B cell (primary cell): Measurements from ENCODE around the gene CDA. TPM values are rescaled to one million over a fixed set of nuclear protein-coding genes. Genes with fewer than 3 reads are reported as not detected.

Source experiments
- ATAC-seq: fragments of 200-7000 bp; cut with Tn5 transposase; one replicate; pipeline ENCODE4 v1.10.0; 2021; ENCODE audit warnings: low read depth, mild to moderate bottlenecking, moderate number of reproducible peaks, moderate library complexity
- CTCF ChIA-PET: fragments of 350-600 bp; sonication (Branson Sonifier 250); formaldehyde crosslinking; loops from one replicate; lab custom pipeline; 2021; ENCODE audit warnings: antibody characterized with exemption, inconsistent platforms; lab: Charles Lee
- POLR2A ChIA-PET: fragments of 350-600 bp; sonication (Branson Sonifier 250); formaldehyde crosslinking; loops from one replicate; lab custom pipeline; 2021; ENCODE audit warnings: antibody characterized with exemption; lab: Charles Lee
- DNase-seq: peaks from one replicate; pipeline ENCODE4 v3.0.0; 2013
- H2AFZ ChIP-seq: 2 replicates; pipeline ENCODE4 v1.6.1; 2012; ENCODE audit warnings: mild to moderate bottlenecking, low read depth, low read length; ENCODE audit not compliant: insufficient read depth, poor library complexity, severe bottlenecking
- H3K27ac ChIP-seq, 2 donors: 1 replicate in 1 of 2; 2 replicates in 1 of 2; pipeline ENCODE4 v1.5.1; 2012 to 2013; ENCODE audit warnings: low read length in 2 of 2, mild to moderate bottlenecking in 2 of 2, moderate library complexity in 1 of 2
- H3K27me3 ChIP-seq, 4 experiments: fragments of 200-600 bp in 1 of 4; sonication (generic) in 1 of 4; replicated peaks in 1 of 4; 1 replicate in 2 of 4; 2 replicates in 2 of 4; pipeline versions ENCODE4 v1.6.1 to v1.7.0; 2013 to 2016; ENCODE audit warnings: low read length in 3 of 4, mild to moderate bottlenecking in 2 of 4, mixed read lengths in 1 of 4, moderate library complexity in 1 of 4; ENCODE audit not compliant: insufficient read depth in 4 of 4, control insufficient read depth in 3 of 4; ENCODE audit errors: control extremely low read depth in 1 of 4
- H3K36me3 ChIP-seq, 2 experiments: replicated peaks in 1 of 2; 1 replicate in 1 of 2; 2 replicates in 1 of 2; pipeline versions ENCODE4 v1.6.1 to v1.7.1; 2013; ENCODE audit warnings: low read length in 1 of 2; ENCODE audit not compliant: insufficient read depth in 2 of 2, control insufficient read depth in 1 of 2; ENCODE audit errors: control extremely low read depth in 1 of 2, extremely low read depth in 1 of 2
- H3K4me1 ChIP-seq, 2 donors: fragments of 200-600 bp in 1 of 2; sonication (generic) in 1 of 2; 1 replicate in 1 of 2; 2 replicates in 1 of 2; pipeline versions ENCODE4 v1.5.1 to v1.6.1; 2013 to 2017; ENCODE audit warnings: low read length in 2 of 2; ENCODE audit not compliant: control insufficient read depth in 2 of 2, insufficient read depth in 2 of 2
- H3K4me2 ChIP-seq: replicated peaks from 2 replicates; pipeline ENCODE3; 2012; ENCODE audit warnings: mild to moderate bottlenecking, low read depth, low read length; ENCODE audit not compliant: poor library complexity, severe bottlenecking
- H3K4me3 ChIP-seq, 5 experiments: fragments of 200-600 bp in 1 of 5; sonication (generic) in 1 of 5; 1 replicate in 3 of 5; 2 replicates in 2 of 5; pipeline versions ENCODE4 v1.5.1 to v1.7.0; 2011 to 2016; ENCODE audit warnings: low read length in 4 of 5, mild to moderate bottlenecking in 4 of 5, low read depth in 2 of 5, control low read depth in 1 of 5, moderate library complexity in 1 of 5; ENCODE audit not compliant: insufficient read depth in 1 of 5; ENCODE audit errors: control extremely low read depth in 1 of 5, extremely low read depth in 1 of 5
- H3K79me2 ChIP-seq: fragments of 200-600 bp; sonication (generic); one replicate; pipeline ENCODE4 v1.6.0; 2016; ENCODE audit warnings: low read length; ENCODE audit not compliant: control insufficient read depth, insufficient read depth
- H3K9ac ChIP-seq: fragments of 200-600 bp; sonication (generic); 2 replicates; pipeline ENCODE4 v1.6.1; 2017; ENCODE audit warnings: mild to moderate bottlenecking, low read length, moderate library complexity
- H3K9me3 ChIP-seq, 3 donors: one replicate each; pipeline versions ENCODE4 v1.6.1 to v1.7.1; 2013; ENCODE audit warnings: low read length in 2 of 3; ENCODE audit not compliant: control insufficient read depth in 2 of 3, insufficient read depth in 1 of 3; ENCODE audit errors: control extremely low read depth in 1 of 3
- H4K20me1 ChIP-seq: 2 replicates; pipeline ENCODE4 v1.6.0; 2012; ENCODE audit warnings: mild to moderate bottlenecking, low read length; ENCODE audit not compliant: insufficient read depth, control insufficient read depth, poor library complexity, severe bottlenecking
- H3K27ac Mint-ChIP-seq: one replicate; pipeline ENCODE4 v1.8.0; 2021; ENCODE audit warnings: mixed read lengths
- H3K27me3 Mint-ChIP-seq: one replicate; pipeline ENCODE4 v1.8.0; 2021; ENCODE audit warnings: mixed read lengths
- H3K4me1 Mint-ChIP-seq: one replicate; pipeline ENCODE4 v1.8.0; 2021; ENCODE audit warnings: mixed read lengths
- H3K4me3 Mint-ChIP-seq: one replicate; pipeline ENCODE4 v1.8.0; 2021; ENCODE audit warnings: mixed read lengths
- H3K9me3 Mint-ChIP-seq: one replicate; pipeline ENCODE4 v1.8.0; 2022; ENCODE audit warnings: mixed read lengths; ENCODE audit not compliant: insufficient read depth
- EZH2 ChIP-seq: IDR thresholded peaks from 2 replicates; pipeline ENCODE4 v1.6.1; 2012; ENCODE audit warnings: borderline replicate concordance, low read depth, mild to moderate bottlenecking, moderate library complexity, low read length; ENCODE audit not compliant: insufficient read depth, poor library complexity, severe bottlenecking
- WGBS: methylation state at CpG from one replicate; pipeline ENCODE4 v1.1.5; 2013; ENCODE audit warnings: missing lambda C conversion rate; ENCODE audit not compliant: insufficient coverage; 5-methylcytosine and 5-hydroxymethylcytosine counted together
- intact Hi-C: fragments of 100-400 bp; cut with micrococcal nuclease; formaldehyde crosslinking; loops from one replicate; pipeline ENCODE4 v1.10.0; 2022
- polyA plus RNA-seq: library from polyadenylated mRNA; depleted of rRNA; stranded (reverse); fragments of >200 nt; gene quantifications from 2 replicates; pipeline ENCODE4 v1.2.3, GENCODE V29; 2012
- total RNA-seq, 2 donors: library from RNA; stranded (reverse); fragments of 120-200 nt in 1 of 2; gene quantifications; 1 replicate in 1 of 2; 2 replicates in 1 of 2; pipeline versions ENCODE4 v1.2.3 to v1.2.4, GENCODE V29; 2013 to 2022
- TF ChIP-seq, protein P1 (sequence below): fragments of 200-600 bp; IDR thresholded peaks from one replicate; pipeline ENCODE4 v1.8.0; 2022; ENCODE audit warnings: antibody characterized with exemption, mild to moderate bottlenecking

The CDA gene
- total and polyA plus RNA-seq, 2 donors (not counting 1 experiment from before 2014, with no cell fraction given), result 0.64 TPM; not detected in 1

DNA sequence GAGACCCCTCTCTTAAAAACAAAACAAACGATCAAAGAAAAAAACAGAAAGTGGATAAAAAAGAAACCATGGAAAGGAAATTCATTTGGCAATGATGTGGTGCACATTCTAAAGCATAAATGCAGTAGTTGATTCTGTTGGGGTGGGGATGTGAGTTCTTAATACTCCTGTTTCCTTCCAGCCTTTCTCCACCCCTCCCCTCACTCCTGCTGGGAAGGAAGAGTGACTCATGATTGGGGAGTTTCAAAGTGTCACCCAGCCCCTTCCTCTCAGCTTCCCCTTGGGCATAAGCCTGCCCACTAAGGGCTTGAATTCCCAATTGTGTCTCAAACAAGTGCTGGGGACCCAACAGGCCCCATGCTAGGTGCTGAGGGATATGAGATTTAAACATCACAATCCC is 37.6 kb downstream of the CDA start:
- Histone ChIP-seq H3K27me3 (peaks cover 0 to 4% (median 1%) of the 10 kb centered on the region in 4 experiments), H4K20me1 (no peaks in the 10 kb centered on the region), H3K4me1 (no peaks in the 10 kb centered on the region), H3K36me3 (no peaks in the 10 kb centered on the region), H3K4me3 (no peak overlapping the region), H3K9me3 (no peaks in the 10 kb centered on the region), H3K4me2 (no peak overlapping the region), H2AFZ (no peak overlapping the region), H3K27ac (no peak overlapping the region), H3K79me2 (no peaks in the 10 kb centered on the region), H3K9ac (no peak overlapping the region)
- no peak for ATAC-seq
- POLR2A ChIA-PET, result no interaction called here
- WGBS, result no CpG with 5 or more reads among the region's 1 CpG
- no peak for TF ChIP-seq EZH2
- TF ChIP-seq, protein P1, sequence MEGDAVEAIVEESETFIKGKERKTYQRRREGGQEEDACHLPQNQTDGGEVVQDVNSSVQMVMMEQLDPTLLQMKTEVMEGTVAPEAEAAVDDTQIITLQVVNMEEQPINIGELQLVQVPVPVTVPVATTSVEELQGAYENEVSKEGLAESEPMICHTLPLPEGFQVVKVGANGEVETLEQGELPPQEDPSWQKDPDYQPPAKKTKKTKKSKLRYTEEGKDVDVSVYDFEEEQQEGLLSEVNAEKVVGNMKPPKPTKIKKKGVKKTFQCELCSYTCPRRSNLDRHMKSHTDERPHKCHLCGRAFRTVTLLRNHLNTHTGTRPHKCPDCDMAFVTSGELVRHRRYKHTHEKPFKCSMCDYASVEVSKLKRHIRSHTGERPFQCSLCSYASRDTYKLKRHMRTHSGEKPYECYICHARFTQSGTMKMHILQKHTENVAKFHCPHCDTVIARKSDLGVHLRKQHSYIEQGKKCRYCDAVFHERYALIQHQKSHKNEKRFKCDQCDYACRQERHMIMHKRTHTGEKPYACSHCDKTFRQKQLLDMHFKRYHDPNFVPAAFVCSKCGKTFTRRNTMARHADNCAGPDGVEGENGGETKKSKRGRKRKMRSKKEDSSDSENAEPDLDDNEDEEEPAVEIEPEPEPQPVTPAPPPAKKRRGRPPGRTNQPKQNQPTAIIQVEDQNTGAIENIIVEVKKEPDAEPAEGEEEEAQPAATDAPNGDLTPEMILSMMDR, result no peak
- no peak overlapping the region for H3K4me3 Mint-ChIP-seq
- DNase-seq, result no peak
- no peak overlapping the region for H3K27ac Mint-ChIP-seq
- H3K4me1 Mint-ChIP-seq, result no peaks in the 10 kb centered on the region
- H3K9me3 Mint-ChIP-seq, result peaks cover 8% of the 10 kb centered on the region
- intact Hi-C loops, result no loop called here
- CTCF ChIA-PET, result interaction anchor here (1.2 kb wide), 1 partner anchor 10 kb away, joined by 4 read pairs; no protein-coding TSS in a partner anchor
- peaks cover 30% of the 10 kb centered on the region for H3K27me3 Mint-ChIP-seq

DNA sequence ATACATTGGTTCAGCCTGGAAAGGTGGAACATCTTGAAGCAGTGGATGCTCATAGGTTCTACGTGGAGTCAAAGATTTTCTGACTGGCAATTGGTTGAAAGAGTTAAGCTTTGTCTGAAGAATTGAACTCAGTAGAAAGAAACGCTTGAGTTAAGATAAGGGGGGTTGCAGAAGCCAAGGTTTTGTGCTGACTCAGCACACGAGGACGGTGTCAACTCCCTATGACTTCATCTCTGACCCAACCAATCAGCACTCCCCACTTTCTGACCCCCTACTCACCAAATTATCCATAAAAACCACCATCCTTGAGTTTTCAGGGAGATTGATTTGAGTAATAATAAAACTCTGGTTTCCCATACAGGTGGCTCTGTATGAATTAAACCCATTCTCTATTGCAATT is 41.8 kb downstream of the CDA start:
- intact Hi-C loops, result loop anchor here (5.0 kb wide), 2 partner anchors 713 to 1822 kb away; partner anchors contain the start of gene ZBTB40
- H3K9me3 ChIP-seq, result no peaks in the 10 kb centered on the region
- no peak for ATAC-seq
- no peaks in the 10 kb centered on the region for H3K36me3 ChIP-seq
- no peak overlapping the region for H3K27ac ChIP-seq
- no peak overlapping the region for H3K4me3 Mint-ChIP-seq
- H3K79me2 ChIP-seq, result no peaks in the 10 kb centered on the region
- H3K4me1 ChIP-seq, result peaks cover 8 to 16% of the 10 kb centered on the region in 2 donors
- peaks cover 14% of the 10 kb centered on the region for H3K4me1 Mint-ChIP-seq
- TF ChIP-seq EZH2, result no peak
- TF ChIP-seq, protein P1, result no peak
- no peak overlapping the region for H3K27ac Mint-ChIP-seq
- H3K9me3 Mint-ChIP-seq, result peaks cover 8% of the 10 kb centered on the region
- CTCF ChIA-PET, result interaction anchor here (0.6 to 1.8 kb wide), 6 partner anchors 9 to 582 kb away, joined by 3 to 12 read pairs (median 4); partner anchors contain the start of gene DDOST
- no peak overlapping the region for H3K4me3 ChIP-seq
- no peak for DNase-seq
- no peak overlapping the region for H3K9ac ChIP-seq
- no peaks in the 10 kb centered on the region for H4K20me1 ChIP-seq
- peaks cover 20% of the 10 kb centered on the region for H3K27me3 Mint-ChIP-seq
- POLR2A ChIA-PET, result no interaction called here
- 73% methylated on average over 1 of the region's 4 CpGs for WGBS
- no peak overlapping the region for H3K4me2 ChIP-seq
- peaks cover 0 to 4% (median 0%) of the 10 kb centered on the region in 4 experiments for H3K27me3 ChIP-seq
- no peak overlapping the region for H2AFZ ChIP-seq
